Measurements from ENCODE around the gene HCN2. TPM values are rescaled to one million over a fixed set of nuclear protein-coding genes. Genes with fewer than 3 reads are reported as not detected.
A peak's percentile ranks its signal among the peaks of the same experiment; 100 is the strongest.

HCN2 gene
- total RNA-seq, 2 experiments from 2014 or later: 2.1 TPM

DNA sequence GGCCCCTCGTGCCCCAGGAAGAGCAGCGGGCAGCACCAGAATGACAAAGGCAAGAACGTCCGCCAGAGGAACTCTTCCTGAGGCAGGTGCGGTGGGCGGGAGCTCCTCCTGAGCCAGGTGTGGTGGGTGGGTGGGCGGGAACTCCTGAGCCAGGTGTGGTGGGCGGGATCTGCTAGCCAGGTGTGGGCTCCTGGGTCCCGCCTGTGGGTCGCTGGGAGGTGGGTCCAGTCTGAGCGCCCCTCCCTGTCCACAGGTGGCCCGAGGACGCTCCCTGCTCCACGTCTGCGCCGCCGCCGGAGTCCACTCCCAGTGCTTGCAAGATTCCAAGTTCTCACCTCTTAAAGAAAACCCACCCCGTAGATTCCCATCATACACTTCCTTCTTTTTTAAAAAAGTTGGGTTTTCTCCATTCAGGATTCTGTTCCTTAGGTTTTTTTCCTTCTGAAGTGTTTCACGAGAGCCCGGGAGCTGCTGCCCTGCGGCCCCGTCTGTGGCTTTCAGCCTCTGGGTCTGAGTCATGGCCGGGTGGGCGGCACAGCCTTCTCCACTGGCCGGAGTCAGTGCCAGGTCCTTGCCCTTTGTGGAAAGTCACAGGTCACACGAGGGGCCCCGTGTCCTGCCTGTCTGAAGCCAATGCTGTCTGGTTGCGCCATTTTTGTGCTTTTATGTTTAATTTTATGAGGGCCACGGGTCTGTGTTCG, 7.0 kb upstream of the HCN2 start:
- Histone ChIP-seq H3K27me3 (ENCODE audit: control insufficient read depth in 1 of 2, insufficient read depth in 2 of 2, low read length in 2 of 2) (no peaks in the 10 kb centered on the region), H3K4me1 (ENCODE audit: insufficient read depth, low read length) (peaks cover 6% of the 10 kb centered on the region), H3K27ac (ENCODE audit: low read depth in 1 of 2, low read length in 2 of 2) (no peak overlapping the region), H3K9me3 (ENCODE audit: control insufficient read depth in 1 of 2, insufficient read depth in 1 of 2, low read length in 2 of 2) (peaks cover 0 to 3% of the 10 kb centered on the region in 2 experiments), H3K36me3 (ENCODE audit: insufficient read depth, low read length) (peaks cover 44% of the 10 kb centered on the region), H3K4me3 (ENCODE audit: low read length) (no peak overlapping the region)
- TF ChIP-seq, protein P1, sequence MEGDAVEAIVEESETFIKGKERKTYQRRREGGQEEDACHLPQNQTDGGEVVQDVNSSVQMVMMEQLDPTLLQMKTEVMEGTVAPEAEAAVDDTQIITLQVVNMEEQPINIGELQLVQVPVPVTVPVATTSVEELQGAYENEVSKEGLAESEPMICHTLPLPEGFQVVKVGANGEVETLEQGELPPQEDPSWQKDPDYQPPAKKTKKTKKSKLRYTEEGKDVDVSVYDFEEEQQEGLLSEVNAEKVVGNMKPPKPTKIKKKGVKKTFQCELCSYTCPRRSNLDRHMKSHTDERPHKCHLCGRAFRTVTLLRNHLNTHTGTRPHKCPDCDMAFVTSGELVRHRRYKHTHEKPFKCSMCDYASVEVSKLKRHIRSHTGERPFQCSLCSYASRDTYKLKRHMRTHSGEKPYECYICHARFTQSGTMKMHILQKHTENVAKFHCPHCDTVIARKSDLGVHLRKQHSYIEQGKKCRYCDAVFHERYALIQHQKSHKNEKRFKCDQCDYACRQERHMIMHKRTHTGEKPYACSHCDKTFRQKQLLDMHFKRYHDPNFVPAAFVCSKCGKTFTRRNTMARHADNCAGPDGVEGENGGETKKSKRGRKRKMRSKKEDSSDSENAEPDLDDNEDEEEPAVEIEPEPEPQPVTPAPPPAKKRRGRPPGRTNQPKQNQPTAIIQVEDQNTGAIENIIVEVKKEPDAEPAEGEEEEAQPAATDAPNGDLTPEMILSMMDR (IDR thresholded peaks at IDR 0.05): no peak
- Mint-ChIP-seq H3K27me3 (peaks cover 4% of the 10 kb centered on the region), H3K4me1 (ENCODE audit: low read depth) (no peaks in the 10 kb centered on the region), H3K9me3 (no peaks in the 10 kb centered on the region), H3K4me3 (no peak overlapping the region), H3K36me3 (ENCODE audit: low read depth) (peaks cover 4% of the 10 kb centered on the region), H3K27ac (no peak overlapping the region)
- ChIA-PET CTCF (no interaction called here), POLR2A (no interaction called here)
- intact Hi-C loops (cut with DNase I, micrococcal nuclease): no loop called here
- ATAC-seq (ENCODE audit: poor library complexity) (no peak), DNase-seq (peak in 1 of 14 experiments; percentile 34)

DNA sequence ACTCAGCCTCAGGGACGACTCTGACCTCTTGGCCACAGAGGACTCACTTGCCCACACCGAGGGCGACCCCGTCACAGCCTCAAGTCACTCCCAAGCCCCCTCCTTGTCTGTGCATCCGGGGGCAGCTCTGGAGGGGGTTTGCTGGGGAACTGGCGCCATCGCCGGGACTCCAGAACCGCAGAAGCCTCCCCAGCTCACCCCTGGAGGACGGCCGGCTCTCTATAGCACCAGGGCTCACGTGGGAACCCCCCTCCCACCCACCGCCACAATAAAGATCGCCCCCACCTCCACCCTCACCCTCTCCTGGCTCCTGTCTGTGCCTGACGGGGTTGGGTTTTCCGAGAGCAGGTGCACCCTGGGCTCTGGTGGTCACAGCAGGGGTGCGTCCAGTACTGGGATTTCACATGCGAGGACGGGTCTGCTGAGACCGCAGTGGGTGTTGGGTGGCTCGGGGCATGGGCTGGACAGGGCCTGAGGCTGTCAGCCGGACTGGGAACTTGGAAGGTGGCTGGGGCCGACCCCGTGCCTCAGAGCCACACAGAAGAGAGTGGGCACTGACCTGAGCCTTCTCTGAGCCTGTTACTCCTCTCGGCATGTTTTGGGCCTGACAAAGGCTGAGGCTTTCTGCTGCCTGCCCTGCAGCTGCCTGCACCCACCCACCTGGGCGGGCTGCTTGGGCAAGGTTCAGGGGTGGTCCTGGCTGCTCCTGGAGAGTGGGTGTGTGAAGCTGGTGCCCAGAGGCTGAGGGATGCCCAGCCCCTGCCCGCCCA, 6.3 kb upstream of the HCN2 start:
- ChIA-PET CTCF (interaction anchor here (0.7 to 2.0 kb wide), 6 partner anchors 11 to 150 kb away, joined by 3 to 25 read pairs (median 12); partner anchors contain the start of genes BSG and CDC34), POLR2A (interaction anchor here (0.6 to 1.5 kb wide), 2 partner anchors 11 to 52 kb away, joined by 3 to 6 read pairs; partner anchors contain the start of gene BSG)
- H3K27me3 ChIP-seq (ENCODE audit: control insufficient read depth in 1 of 2, insufficient read depth in 2 of 2, low read length in 2 of 2): peaks cover 4 to 6% of the 10 kb centered on the region in 2 experiments
- DNase-seq (peak in 1 of 14 experiments; percentile 37), ATAC-seq (ENCODE audit: poor library complexity) (no peak)
- peaks cover 13% of the 10 kb centered on the region for H3K4me1 ChIP-seq (ENCODE audit: insufficient read depth, low read length)
- Mint-ChIP-seq H3K9me3 (no peaks in the 10 kb centered on the region), H3K36me3 (ENCODE audit: low read depth) (peaks cover 4% of the 10 kb centered on the region), H3K4me3 (no peak overlapping the region), H3K4me1 (ENCODE audit: low read depth) (peaks cover 5% of the 10 kb centered on the region), H3K27me3 (peaks cover 10% of the 10 kb centered on the region), H3K27ac (no peak overlapping the region)
- TF ChIP-seq, protein P1 (IDR thresholded peaks at IDR 0.05): no peak
- H3K27ac ChIP-seq (ENCODE audit: low read depth in 1 of 2, low read length in 2 of 2): no peak overlapping the region
- H3K36me3 ChIP-seq (ENCODE audit: insufficient read depth, low read length): peaks cover 41% of the 10 kb centered on the region
- H3K4me3 ChIP-seq (ENCODE audit: low read length): no peak overlapping the region
- peaks cover 0 to 10% of the 10 kb centered on the region in 2 experiments for H3K9me3 ChIP-seq (ENCODE audit: control insufficient read depth in 1 of 2, insufficient read depth in 1 of 2, low read length in 2 of 2)
- intact Hi-C loops (cut with DNase I, micrococcal nuclease): no loop called here

DNA sequence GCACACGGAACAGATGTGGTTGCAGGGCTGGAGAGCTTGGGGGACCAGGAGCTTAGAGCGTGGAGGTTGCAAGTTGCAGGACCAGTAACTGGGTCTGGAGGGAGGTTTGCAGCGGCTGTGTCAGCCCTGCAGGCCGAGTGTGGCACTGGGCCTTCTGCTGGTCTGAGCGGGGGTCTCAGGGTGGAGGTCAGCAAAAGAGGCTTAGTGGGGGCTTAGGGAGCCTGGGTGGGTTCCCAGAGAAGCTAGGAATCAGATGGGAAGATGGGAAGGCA, 5.8 kb upstream of the HCN2 start:
- peaks cover 15% of the 10 kb centered on the region for H3K27me3 Mint-ChIP-seq
- Histone ChIP-seq H3K27me3 (ENCODE audit: control insufficient read depth in 1 of 2, insufficient read depth in 2 of 2, low read length in 2 of 2) (peaks cover 9 to 11% of the 10 kb centered on the region in 2 experiments), H3K36me3 (ENCODE audit: insufficient read depth, low read length) (peaks cover 40% of the 10 kb centered on the region), H3K27ac (ENCODE audit: low read depth in 1 of 2, low read length in 2 of 2) (no peak overlapping the region), H3K4me1 (ENCODE audit: insufficient read depth, low read length) (peaks cover 18% of the 10 kb centered on the region), H3K4me3 (ENCODE audit: low read length) (no peak overlapping the region), H3K9me3 (ENCODE audit: control insufficient read depth in 1 of 2, insufficient read depth in 1 of 2, low read length in 2 of 2) (peaks cover 0 to 15% of the 10 kb centered on the region in 2 experiments)
- H3K4me1 Mint-ChIP-seq (ENCODE audit: low read depth): peaks cover 5% of the 10 kb centered on the region
- intact Hi-C loops (cut with DNase I, micrococcal nuclease): loop anchor here (1.0 kb wide), 1 partner anchor 150 kb away; no protein-coding TSS in a partner anchor
- H3K36me3 Mint-ChIP-seq (ENCODE audit: low read depth): peaks cover 4% of the 10 kb centered on the region
- POLR2A ChIA-PET: interaction anchor here (0.6 to 1.5 kb wide), 3 partner anchors 12 to 53 kb away, joined by 3 to 6 read pairs (median 3); partner anchors contain the start of gene BSG
- DNase-seq: no peak
- H3K4me3 Mint-ChIP-seq: no peak overlapping the region
- no peak overlapping the region for H3K27ac Mint-ChIP-seq
- ATAC-seq (ENCODE audit: poor library complexity): no peak
- TF ChIP-seq, protein P1 (IDR thresholded peaks at IDR 0.05): no peak
- CTCF ChIA-PET: interaction anchor here (0.5 to 2.0 kb wide), 25 partner anchors 7 to 365 kb away, joined by 3 to 25 read pairs (median 3); partner anchors contain the start of genes BSG, CDC34, PALM and RNF126
- no peaks in the 10 kb centered on the region for H3K9me3 Mint-ChIP-seq

All from CD4-positive, alpha-beta T cell (primary cell).